SK-N-MC (cell line): ENCODE measurements around the gene LIPC.

ENCODE experiments used
- DNase-seq: peaks from one replicate; pipeline ENCODE4 v3.0.0-alpha.2; 2011; ENCODE audit warnings: low read depth, low spot score
- H3K27ac ChIP-seq: fragments of 200-600 bp; sonication (generic); 2 replicates; pipeline ENCODE4 v1.5.1; 2016; ENCODE audit warnings: mixed run types
- H3K36me3 ChIP-seq: fragments of 200-600 bp; sonication (generic); 2 replicates; pipeline ENCODE4 v1.6.1; 2017; ENCODE audit warnings: antibody characterized with exemption, low read length, mixed read lengths; ENCODE audit not compliant: insufficient read depth
- H3K4me3 ChIP-seq: fragments of 200-600 bp; sonication (generic); 2 replicates; pipeline ENCODE4 v1.5.1; 2016
- H3K9ac ChIP-seq: fragments of 200-600 bp; sonication (generic); 2 replicates; pipeline ENCODE4 v1.8.0; 2017; ENCODE audit warnings: mixed run types, mixed read lengths; ENCODE audit not compliant: insufficient read length
- H3K9me3 ChIP-seq: fragments of 200-600 bp; sonication (generic); 2 replicates; pipeline ENCODE4 v1.6.1; 2017; ENCODE audit warnings: low read depth, mild to moderate bottlenecking, antibody characterized with exemption, low read length, moderate library complexity, mixed read lengths
- EZH2 ChIP-seq: fragments of 200-600 bp; sonication (generic); IDR thresholded peaks from one replicate; pipeline ENCODE4 v1.6.1; 2017; ENCODE audit warnings: antibody characterized with exemption
- FOXP2 ChIP-seq: optimal IDR thresholded peaks from 2 replicates; pipeline ENCODE3; 2011; ENCODE audit warnings: mild to moderate bottlenecking, moderate library complexity; ENCODE audit not compliant: insufficient read depth; ENCODE audit errors: extremely low read length, control extremely low read depth
- POLR2AphosphoS5 ChIP-seq: IDR thresholded peaks from 2 replicates; pipeline ENCODE4 v1.6.1; 2012; ENCODE audit warnings: mild to moderate bottlenecking, low read depth, low read length, borderline replicate concordance

Gene LIPC

GRCh38 chr15:58501636-58502188, 69.9 kb downstream of the LIPC start:
- Histone ChIP-seq H3K9ac (no peak overlapping the region), H3K36me3 (no peaks in the 10 kb centered on the region), H3K27ac (no peak overlapping the region), H3K9me3 (no peaks in the 10 kb centered on the region), H3K4me3 (no peak overlapping the region)
- no peak for TF ChIP-seq EZH2
- TF ChIP-seq FOXP2 = no peak
- TF ChIP-seq POLR2AphosphoS5 = no peak
- DNase-seq = no peak

GRCh38 chr15:58503139-58504027, 71.6 kb downstream of the LIPC start:
- Histone ChIP-seq H3K9ac (no peak overlapping the region), H3K9me3 (no peaks in the 10 kb centered on the region), H3K36me3 (no peaks in the 10 kb centered on the region), H3K4me3 (no peak overlapping the region), H3K27ac (no peak overlapping the region)
- TF ChIP-seq POLR2AphosphoS5 = no peak
- no peak for TF ChIP-seq FOXP2
- TF ChIP-seq EZH2 = no peak
- DNase-seq = no peak

- H3K9ac ChIP-seq = no peak overlapping the region
- no peak for DNase-seq
- no peaks in the 10 kb centered on the region for H3K36me3 ChIP-seq
- no peak for TF ChIP-seq FOXP2
- no peak for TF ChIP-seq EZH2
- no peak for TF ChIP-seq POLR2AphosphoS5
- H3K4me3 ChIP-seq = no peak overlapping the region
- H3K27ac ChIP-seq = no peak overlapping the region
- no peaks in the 10 kb centered on the region for H3K9me3 ChIP-seq
Measured at GRCh38 chr15:58504674-58505234, 73.0 kb downstream of the LIPC start.

- no peak overlapping the region for H3K27ac ChIP-seq
- H3K9ac ChIP-seq = no peak overlapping the region
- no peaks in the 10 kb centered on the region for H3K9me3 ChIP-seq
- TF ChIP-seq EZH2 = no peak
- TF ChIP-seq POLR2AphosphoS5 = no peak
- TF ChIP-seq FOXP2 = no peak
- H3K4me3 ChIP-seq = no peak overlapping the region
- H3K36me3 ChIP-seq = no peaks in the 10 kb centered on the region
- no peak for DNase-seq
Measured at GRCh38 chr15:58505581-58505980, 73.8 kb downstream of the LIPC start.

- DNase-seq = no peak
- H3K9ac ChIP-seq = no peak overlapping the region
- H3K27ac ChIP-seq = no peak overlapping the region
- no peak overlapping the region for H3K4me3 ChIP-seq
- TF ChIP-seq POLR2AphosphoS5 = no peak
- no peak for TF ChIP-seq FOXP2
- TF ChIP-seq EZH2 = no peak
- H3K9me3 ChIP-seq = no peaks in the 10 kb centered on the region
- no peaks in the 10 kb centered on the region for H3K36me3 ChIP-seq
Measured at GRCh38 chr15:58506064-58506490, 74.3 kb downstream of the LIPC start.

- H3K4me3 ChIP-seq = no peak overlapping the region
- no peaks in the 10 kb centered on the region for H3K36me3 ChIP-seq
- no peak overlapping the region for H3K27ac ChIP-seq
- DNase-seq = no peak
- no peaks in the 10 kb centered on the region for H3K9me3 ChIP-seq
- no peak for TF ChIP-seq POLR2AphosphoS5
- TF ChIP-seq FOXP2 = no peak
- TF ChIP-seq EZH2 = no peak
- H3K9ac ChIP-seq = no peak overlapping the region
Measured at GRCh38 chr15:58506783-58507668, 75.2 kb downstream of the LIPC start.

- Histone ChIP-seq H3K27ac (no peak overlapping the region), H3K36me3 (no peaks in the 10 kb centered on the region), H3K4me3 (no peak overlapping the region), H3K9ac (no peak overlapping the region), H3K9me3 (no peaks in the 10 kb centered on the region)
- no peak for DNase-seq
- no peak for TF ChIP-seq EZH2
- TF ChIP-seq POLR2AphosphoS5 = no peak
- no peak for TF ChIP-seq FOXP2
Measured at GRCh38 chr15:58509556-58509955, 77.8 kb downstream of the LIPC start.
